Renal cortical epithelial cell (primary cell): ENCODE measurements around the gene B3GALNT2. TPM values are rescaled to one million over a fixed set of nuclear protein-coding genes. Genes with fewer than 3 reads are reported as not detected.

Experiments
- DNase-seq: peaks from one replicate; pipeline ENCODE4 v3.0.0-alpha.2; 2011; ENCODE audit warnings: low read depth
- total RNA-seq: library from RNA; depleted of rRNA; stranded (reverse); fragments of >200 nt; gene quantifications from 2 replicates; pipeline ENCODE4 v1.2.3, GENCODE V29; 2014

The B3GALNT2 gene
- total RNA-seq, 1 donor from 2014 or later: 44.3 TPM

DNA sequence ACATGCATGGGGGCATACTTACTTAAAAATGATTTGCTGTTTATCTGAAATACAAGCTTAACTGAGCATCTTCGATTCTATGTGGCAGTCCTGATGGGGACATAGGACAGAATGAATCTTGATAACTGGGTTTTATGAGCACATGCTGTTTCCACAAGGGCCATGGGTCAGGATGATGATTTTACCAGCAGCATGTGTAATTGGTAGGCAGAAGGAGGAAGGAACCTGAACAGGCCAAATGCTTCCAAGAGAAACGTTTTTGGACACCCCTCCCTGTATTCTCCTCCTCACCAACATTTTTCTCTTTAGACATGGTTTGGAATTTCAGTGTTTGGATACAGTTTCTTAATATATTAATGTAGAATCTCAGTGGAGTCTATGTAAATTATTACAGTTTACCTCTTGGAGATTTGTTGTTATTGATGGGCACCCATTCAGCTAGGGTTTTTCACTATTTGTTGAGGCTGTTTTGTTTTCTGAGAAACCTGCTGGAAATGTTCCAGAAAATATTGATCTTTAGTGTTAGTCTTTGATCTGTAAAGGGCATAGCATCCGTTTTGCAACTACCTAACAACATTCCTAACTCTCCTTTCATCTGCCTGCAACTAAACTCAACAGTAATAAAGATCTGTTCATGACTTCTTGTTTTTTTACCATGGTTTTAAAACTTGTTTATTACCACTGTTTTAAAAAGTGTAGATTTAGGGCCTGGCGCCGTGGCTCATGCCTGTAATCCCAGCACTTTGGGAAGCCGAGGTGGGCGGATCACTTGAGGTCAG is 95.0 kb downstream of the B3GALNT2 start:
- no peak for DNase-seq

DNA sequence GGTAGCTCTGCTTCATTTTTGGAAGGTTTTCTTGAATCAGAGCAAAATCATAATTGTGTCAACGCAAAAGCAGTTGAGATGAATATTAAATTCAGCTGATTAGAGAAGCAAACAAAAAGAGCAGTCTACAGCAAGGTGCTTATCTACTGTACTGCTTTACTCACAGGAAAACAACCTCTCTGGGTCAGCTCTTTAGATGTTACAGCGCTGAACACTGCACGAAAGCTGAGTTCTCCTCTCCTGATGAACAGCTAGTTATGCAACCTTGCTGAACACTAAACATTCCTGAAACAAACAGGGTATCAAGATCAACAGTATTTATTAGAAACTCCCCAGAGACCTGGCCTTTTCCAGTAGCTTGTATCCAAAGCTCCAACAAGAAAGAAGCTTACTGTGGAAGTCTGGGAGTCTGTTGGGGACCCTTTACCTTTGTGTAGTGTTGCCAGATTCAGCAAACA is 95.7 kb downstream of the B3GALNT2 start:
- DNase-seq: peak; percentile 36

DNA sequence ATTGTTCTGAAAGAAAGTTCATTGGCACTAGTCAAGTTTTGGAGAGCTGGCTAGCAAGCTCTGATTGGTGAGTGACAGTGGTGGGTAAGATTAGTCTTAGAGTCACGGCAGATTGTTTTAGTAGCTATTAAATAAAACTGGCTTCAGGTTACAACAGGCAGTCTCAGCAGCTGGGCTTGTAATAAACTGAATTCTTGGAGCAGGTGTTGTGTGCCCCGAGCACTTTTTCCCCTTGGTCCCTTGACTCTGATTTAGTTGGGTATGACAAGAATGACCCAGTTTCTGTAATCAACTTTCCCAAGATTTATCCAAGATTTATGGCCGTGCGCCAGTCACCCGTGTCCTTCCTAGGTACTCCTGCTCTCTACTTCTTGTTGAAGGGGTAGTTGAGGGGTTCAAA is 96.8 kb downstream of the B3GALNT2 start:
- DNase-seq: peak; percentile 28

DNA sequence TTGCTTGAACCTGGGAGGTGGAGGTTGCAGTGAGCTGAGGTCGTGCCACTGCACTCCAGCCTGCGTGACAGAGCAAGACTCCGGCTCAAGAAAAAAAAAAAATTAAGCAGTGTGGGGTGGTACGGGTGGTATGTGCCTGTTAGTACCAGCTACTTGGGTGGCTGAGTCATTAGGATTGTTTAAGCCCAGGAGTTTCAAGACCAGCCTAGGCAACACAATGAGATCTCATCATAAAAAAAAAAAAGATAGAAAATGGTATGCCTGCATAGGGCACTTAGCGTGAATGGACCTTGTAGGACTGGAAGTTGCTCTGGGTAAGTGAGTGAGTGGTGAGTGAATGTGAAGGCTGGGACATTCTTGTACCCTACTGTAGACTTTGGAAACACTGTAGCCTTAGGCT is 100.1 kb downstream of the B3GALNT2 start:
- peak; percentile 96 for DNase-seq

DNA sequence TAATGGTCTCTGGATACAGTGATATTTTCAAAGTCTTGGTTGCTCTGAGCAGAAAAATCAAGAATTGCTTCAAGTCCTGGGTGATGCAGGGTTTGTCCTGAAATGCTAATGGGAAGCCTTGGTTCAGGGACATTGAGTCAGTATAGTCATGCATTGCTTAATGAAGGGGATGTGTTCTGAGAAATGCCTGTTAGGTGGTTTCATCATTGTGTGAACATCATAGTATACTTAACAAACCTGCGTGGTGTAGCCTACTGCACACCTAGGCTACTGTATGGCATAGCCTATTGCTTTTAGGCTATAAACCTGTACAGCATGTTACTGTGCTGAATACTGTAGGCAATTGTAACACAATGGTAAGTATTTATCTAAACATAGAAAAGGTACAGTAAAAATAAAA is 100.7 kb downstream of the B3GALNT2 start:
- DNase-seq: peak; percentile 64

DNA sequence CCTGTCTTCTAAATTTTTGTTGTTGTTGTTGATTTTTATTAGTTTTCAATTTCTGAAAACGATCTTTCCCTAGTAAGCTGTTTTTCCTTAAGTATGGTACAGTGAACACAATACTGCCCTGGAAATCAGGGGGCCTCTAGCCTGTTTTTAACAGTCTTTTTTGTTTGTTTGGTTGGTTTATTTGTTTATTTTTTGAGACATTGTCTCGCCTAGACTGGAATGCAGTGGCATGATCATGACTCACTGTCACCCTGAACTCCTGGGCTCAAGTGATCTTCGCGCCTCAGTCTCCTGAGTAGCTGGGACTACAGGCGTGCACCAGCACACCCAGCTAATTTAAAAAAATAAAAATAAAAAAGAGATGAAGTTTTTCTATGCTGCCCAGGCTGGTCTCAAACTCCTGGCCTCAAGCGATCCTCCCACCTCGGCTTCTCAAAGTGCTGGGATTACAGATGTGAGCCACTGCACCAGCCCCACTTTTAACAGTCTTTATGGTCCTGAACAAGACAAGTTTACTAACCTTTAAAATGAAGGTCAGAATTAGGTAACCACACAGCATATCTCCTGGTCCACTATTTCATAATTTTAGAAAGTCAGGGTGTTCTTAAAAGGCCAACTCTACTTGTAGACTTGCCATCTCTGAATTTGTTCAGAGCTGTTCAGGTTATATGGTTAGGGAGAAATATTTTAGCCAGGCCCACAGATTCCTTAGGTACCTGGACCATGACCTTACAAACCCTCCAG is 101.6 kb downstream of the B3GALNT2 start:
- DNase-seq: peak; percentile 83

DNA sequence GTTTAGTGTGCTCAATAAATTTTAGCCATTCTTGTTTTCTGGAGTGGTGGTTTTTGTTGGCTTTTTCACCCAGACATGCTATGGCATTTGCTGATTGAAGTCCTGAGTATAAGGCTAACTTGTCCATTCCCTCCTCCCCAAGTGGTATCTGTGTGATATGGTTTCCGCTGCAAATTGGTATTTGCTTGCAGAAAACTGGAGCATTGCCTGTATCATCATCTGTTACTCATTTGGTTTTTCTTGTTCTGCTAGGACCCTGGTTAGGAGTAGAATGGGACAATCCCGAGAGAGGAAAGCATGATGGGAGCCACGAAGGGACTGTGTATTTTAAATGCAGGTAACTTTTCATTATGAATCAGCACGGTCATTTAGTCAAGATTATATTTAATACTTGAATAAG is 103.0 kb downstream of the B3GALNT2 start:
- no peak for DNase-seq

Other genes starting within 250 kb of the B3GALNT2 start
- 17.9 and 59.3 TPM in 2 replicates for gene ARID4B, start 176.3 kb downstream of the B3GALNT2 start, total RNA-seq
- gene GGPS1, start 175.9 kb downstream of the B3GALNT2 start, total RNA-seq: 34.2 and 48.0 TPM in 2 replicates
- 28.7 and 30.4 TPM in 2 replicates for gene TBCE, start 137.0 kb downstream of the B3GALNT2 start, total RNA-seq
- 0.30 TPM in 1 of 2 replicates, not detected in the other for gene GNG4, start 145.3 kb upstream of the B3GALNT2 start, total RNA-seq